ENCODE results near the gene ZBTB42. TPM values are rescaled to one million over a fixed set of nuclear protein-coding genes. Genes with fewer than 3 reads are reported as not detected.

The ZBTB42 gene
- polyA plus RNA-seq, 1 donor (not counting 4 experiments of a cell fraction or from before 2014, with no cell fraction given) = 0.50 TPM

GRCh38 chr14:104845834-104846441 lies 45.0 kb downstream of the ZBTB42 start:
- no peak for TF ChIP-seq CTCF (optimal IDR thresholded peaks at IDR 0.05 in 1 of 3, IDR thresholded peaks at IDR 0.05 in 1 of 3, conservative IDR thresholded peaks at IDR 0.05 in 1 of 3; ENCODE audit: extremely low read depth in 1 of 3, insufficient read depth in 2 of 3, low read length in 3 of 3)
- Histone ChIP-seq H3K36me3 (ENCODE audit: control insufficient read depth in 2 of 2, extremely low read depth in 1 of 2, insufficient read depth in 2 of 2, low read length in 2 of 2) (no peaks in the 10 kb centered on the region), H3K79me2 (ENCODE audit: control insufficient read depth, insufficient read depth, low read length) (no peaks in the 10 kb centered on the region), H3K4me2 (ENCODE audit: control insufficient read depth, extremely low read depth, insufficient read depth, low read depth, low read length) (no peak overlapping the region), H3K9ac (ENCODE audit: control insufficient read depth, extremely low read depth, insufficient read depth, low read length) (no peak overlapping the region), H3K27me3 (ENCODE audit: control insufficient read depth, extremely low read depth, insufficient read depth, low read length) (peaks cover 34% of the 10 kb centered on the region), H2AFZ (ENCODE audit: control insufficient read depth, low read length) (no peak overlapping the region), H4K20me1 (ENCODE audit: control insufficient read depth, extremely low read depth, insufficient read depth, low read length) (no peaks in the 10 kb centered on the region), H3K9me3 (ENCODE audit: control insufficient read depth, low read depth, low read length) (no peaks in the 10 kb centered on the region), H3K4me1 (ENCODE audit: control insufficient read depth, extremely low read depth, insufficient read depth, low read length) (peaks cover 8% of the 10 kb centered on the region), H3K9me1 (ENCODE audit: control insufficient read depth, extremely low read depth, insufficient read depth, low read length) (no peaks in the 10 kb centered on the region), H3K27ac (ENCODE audit: control insufficient read depth, insufficient read depth, low read length) (no peak overlapping the region), H3K4me3 (ENCODE audit: control insufficient read depth in 2 of 3, extremely low read depth in 1 of 3, insufficient read depth in 2 of 3, low read depth in 1 of 3, low read length in 3 of 3) (no peak overlapping the region)
- no peak for FAIRE-seq
- dilution Hi-C loops (cut with MboI; ENCODE audit: extremely low pct_ligation_motif_present, low sequenced_read_pairs) = no loop called here
- no peak for DNase-seq (ENCODE audit: low read depth, low spot score)

- FAIRE-seq (no peak), DNase-seq (ENCODE audit: low read depth, low spot score) (no peak)
- Histone ChIP-seq H3K9me3 (ENCODE audit: control insufficient read depth, low read depth, low read length) (no peaks in the 10 kb centered on the region), H4K20me1 (ENCODE audit: control insufficient read depth, extremely low read depth, insufficient read depth, low read length) (no peaks in the 10 kb centered on the region), H3K79me2 (ENCODE audit: control insufficient read depth, insufficient read depth, low read length) (no peaks in the 10 kb centered on the region), H3K4me1 (ENCODE audit: control insufficient read depth, extremely low read depth, insufficient read depth, low read length) (no peaks in the 10 kb centered on the region), H3K36me3 (ENCODE audit: control insufficient read depth in 2 of 2, extremely low read depth in 1 of 2, insufficient read depth in 2 of 2, low read length in 2 of 2) (no peaks in the 10 kb centered on the region), H3K4me2 (ENCODE audit: control insufficient read depth, extremely low read depth, insufficient read depth, low read depth, low read length) (no peak overlapping the region), H2AFZ (ENCODE audit: control insufficient read depth, low read length) (no peak overlapping the region), H3K27me3 (ENCODE audit: control insufficient read depth, extremely low read depth, insufficient read depth, low read length) (peaks cover 4% of the 10 kb centered on the region), H3K27ac (ENCODE audit: control insufficient read depth, insufficient read depth, low read length) (no peak overlapping the region), H3K4me3 (ENCODE audit: control insufficient read depth in 2 of 3, extremely low read depth in 1 of 3, insufficient read depth in 2 of 3, low read depth in 1 of 3, low read length in 3 of 3) (no peak overlapping the region), H3K9me1 (ENCODE audit: control insufficient read depth, extremely low read depth, insufficient read depth, low read length) (no peaks in the 10 kb centered on the region), H3K9ac (ENCODE audit: control insufficient read depth, extremely low read depth, insufficient read depth, low read length) (no peak overlapping the region)
- dilution Hi-C loops (cut with MboI; ENCODE audit: extremely low pct_ligation_motif_present, low sequenced_read_pairs) = no loop called here
- TF ChIP-seq CTCF (optimal IDR thresholded peaks at IDR 0.05 in 1 of 3, IDR thresholded peaks at IDR 0.05 in 1 of 3, conservative IDR thresholded peaks at IDR 0.05 in 1 of 3; ENCODE audit: extremely low read depth in 1 of 3, insufficient read depth in 2 of 3, low read length in 3 of 3) = no peak
- TF ChIP-seq EZH2 (IDR thresholded peaks at IDR 0.05; ENCODE audit: low read length) = no peak
Measured at GRCh38 chr14:104852280-104852663, 51.4 kb downstream of the ZBTB42 start.

Other genes starting within 250 kb of the ZBTB42 start
- gene C14orf180, start 221.3 kb upstream of the ZBTB42 start, polyA plus RNA-seq = not detected in 3 replicates
- gene TMEM179, start 196.3 kb upstream of the ZBTB42 start, polyA plus RNA-seq = not detected in 3 replicates
- 22.6 to 42.4 TPM (median 31.6 TPM) in 3 replicates for gene INF2, start 111.5 kb upstream of the ZBTB42 start, polyA plus RNA-seq
- gene ADSS1, start 76.9 kb upstream of the ZBTB42 start, polyA plus RNA-seq = 1.7 to 4.9 TPM (median 1.8 TPM) in 3 replicates
- 33.5 to 63.3 TPM (median 35.3 TPM) in 3 replicates for gene SIVA1, start 48.0 kb upstream of the ZBTB42 start, polyA plus RNA-seq
- 82.3 to 102 TPM (median 95.5 TPM) in 3 replicates for gene AKT1, start 5.4 kb upstream of the ZBTB42 start, polyA plus RNA-seq
- 8.7 to 15.6 TPM (median 14.9 TPM) in 3 replicates for gene CEP170B, start 64.2 kb downstream of the ZBTB42 start, polyA plus RNA-seq
- gene PLD4, start 123.8 kb downstream of the ZBTB42 start, polyA plus RNA-seq = 0.01 TPM in 1 of 3 replicates, not detected in the others
- gene AHNAK2, start 177.3 kb downstream of the ZBTB42 start, polyA plus RNA-seq = 142 to 198 TPM (median 164 TPM) in 3 replicates
- gene CLBA1, start 184.7 kb downstream of the ZBTB42 start, polyA plus RNA-seq = 8.6 to 11.7 TPM (median 9.1 TPM) in 3 replicates
- gene CDCA4, start 220.0 kb downstream of the ZBTB42 start, polyA plus RNA-seq = 29.8 to 48.7 TPM (median 35.7 TPM) in 3 replicates